ENCODE results near the gene ZNF425. TPM values are rescaled to one million over a fixed set of nuclear protein-coding genes. Genes with fewer than 3 reads are reported as not detected.

ZNF425 gene
- total and polyA plus RNA-seq, 8 donors, result under 0.01 to 6.1 (median 1.2) TPM; not detected in 1

Small RNA genes lying within 50 kb of the gene (small RNA-seq; reads per million reads assigned to genes)
- gene COX6B1P1 (0 reads per million in 4 donors), gene RN7SL521P (0.15 to 0.53 (median 0.28) reads per million in 4 donors)

Other genes starting within 250 kb of the ZNF425 start
- 10 to 100 TPM in 2 of 5 donors, 1 to 10 TPM in 1, under 1 TPM in 2; under 0.01 to 12.9 (median 5.5) TPM for gene EZH2, start 242.0 kb downstream of the ZNF425 start, total RNA-seq
- gene EZH2, start 242.0 kb downstream of the ZNF425 start, polyA plus RNA-seq, result 10 to 100 TPM in 1 of 3 donors, 1 to 10 TPM in 2; 2.9 to 10.1 (median 3.7) TPM
- 100 to 1,000 TPM in 3 of 5 donors, 10 to 100 TPM in 2; 26.8 to 185 (median 176) TPM for gene PDIA4, start 97.8 kb downstream of the ZNF425 start, total RNA-seq
- gene PDIA4, start 97.8 kb downstream of the ZNF425 start, polyA plus RNA-seq, result 10 to 100 TPM; 13.7 to 55.0 (median 35.8) TPM
- 10 to 100 TPM in 1 of 5 donors, 1 to 10 TPM in 4; 1.3 to 23.5 (median 8.2) TPM for gene ZNF786, start 35.6 kb downstream of the ZNF425 start, total RNA-seq
- 1 to 10 TPM; 1.6 to 2.6 (median 2.3) TPM for gene ZNF786, start 35.6 kb downstream of the ZNF425 start, polyA plus RNA-seq
- gene ZNF398, start 21.1 kb upstream of the ZNF425 start, total RNA-seq, result 10 to 100 TPM; 11.7 to 55.4 (median 13.9) TPM
- gene ZNF398, start 21.1 kb upstream of the ZNF425 start, polyA plus RNA-seq, result 1 to 10 TPM; 2.1 to 3.7 (median 2.5) TPM
- 10 to 100 TPM; 12.6 to 86.0 (median 18.9) TPM for gene ZNF282, start 69.2 kb upstream of the ZNF425 start, total RNA-seq
- 1 to 10 TPM; 8.4 to 9.9 (median 8.6) TPM for gene ZNF282, start 69.2 kb upstream of the ZNF425 start, polyA plus RNA-seq
- 10 to 100 TPM in 2 of 5 donors, 1 to 10 TPM in 3; 2.9 to 42.9 (median 7.3) TPM for gene ZNF212, start 113.3 kb upstream of the ZNF425 start, total RNA-seq
- gene ZNF212, start 113.3 kb upstream of the ZNF425 start, polyA plus RNA-seq, result 1 to 10 TPM; 5.4 to 6.4 (median 6.4) TPM
- 10 to 100 TPM in 4 of 5 donors, 1 to 10 TPM in 1; 8.5 to 31.2 (median 15.4) TPM for gene ZNF783, start 135.9 kb upstream of the ZNF425 start, total RNA-seq
- 1 to 10 TPM; 3.7 to 6.5 (median 4.1) TPM for gene ZNF783, start 135.9 kb upstream of the ZNF425 start, polyA plus RNA-seq

Measured in stomach (tissue), 8 donors.